HG03439 (cell line): ENCODE results near the gene ITPR2.

Experiments used
- ATAC-seq: cut with Tn5 transposase; IDR thresholded peaks from one replicate; pipeline ENCODE4 v1.9.1; 2021; ENCODE audit warnings: mild to moderate bottlenecking, moderate library complexity; ENCODE audit not compliant: unreplicated experiment

ITPR2 gene

GRCh38 chr12:26533211-26533610 is 299.8 kb downstream of the ITPR2 start:
- no peak for ATAC-seq

- no peak for ATAC-seq
Measured at GRCh38 chr12:26530461-26530860, 302.5 kb downstream of the ITPR2 start.

- no peak for ATAC-seq
Measured at GRCh38 chr12:26528943-26529342, 304.1 kb downstream of the ITPR2 start.

GRCh38 chr12:26527682-26528081 is 305.3 kb downstream of the ITPR2 start:
- no peak for ATAC-seq

- no peak for ATAC-seq
Measured at GRCh38 chr12:26524862-26525465, 308.0 kb downstream of the ITPR2 start.

- no peak for ATAC-seq
Measured at GRCh38 chr12:26523708-26524150, 309.3 kb downstream of the ITPR2 start.

GRCh38 chr12:26520869-26521268 is 312.1 kb downstream of the ITPR2 start:
- ATAC-seq, result no peak

GRCh38 chr12:26520109-26520508 is 312.9 kb downstream of the ITPR2 start:
- no peak for ATAC-seq

- no peak for ATAC-seq
Measured at GRCh38 chr12:26519462-26519861, 313.5 kb downstream of the ITPR2 start.

GRCh38 chr12:26517320-26517719 is 315.7 kb downstream of the ITPR2 start:
- ATAC-seq, result peak; percentile 83

- no peak for ATAC-seq
Measured at GRCh38 chr12:26514364-26514763, 318.6 kb downstream of the ITPR2 start.

- ATAC-seq, result no peak
Measured at GRCh38 chr12:26513363-26514043, 319.5 kb downstream of the ITPR2 start.

GRCh38 chr12:26512213-26512612 is 320.8 kb downstream of the ITPR2 start:
- ATAC-seq, result no peak

GRCh38 chr12:26510354-26510674 is 322.7 kb downstream of the ITPR2 start:
- ATAC-seq, result no peak

- ATAC-seq, result no peak
Measured at GRCh38 chr12:26507613-26508012, 325.4 kb downstream of the ITPR2 start.

GRCh38 chr12:26499979-26500640 is 332.9 kb downstream of the ITPR2 start:
- no peak for ATAC-seq

- ATAC-seq, result no peak
Measured at GRCh38 chr12:26496170-26496569, 336.8 kb downstream of the ITPR2 start.

- no peak for ATAC-seq
Measured at GRCh38 chr12:26493656-26494055, 339.3 kb downstream of the ITPR2 start.

GRCh38 chr12:26492406-26492805 is 340.6 kb downstream of the ITPR2 start:
- ATAC-seq, result no peak

- ATAC-seq, result no peak
Measured at GRCh38 chr12:26489908-26490307, 343.1 kb downstream of the ITPR2 start.

GRCh38 chr12:26488351-26488750 is 344.6 kb downstream of the ITPR2 start:
- ATAC-seq, result no peak

- ATAC-seq, result peak; percentile 91
Measured at GRCh38 chr12:26473291-26473690, 359.7 kb downstream of the ITPR2 start.
